IMR-90 (cell line): ENCODE measurements around the gene FNDC3B. TPM values are rescaled to one million over a fixed set of nuclear protein-coding genes. Genes with fewer than 3 reads are reported as not detected.

Experiments used
- ATAC-seq: fragments of 200-7000 bp; cut with Tn5 transposase; 2 replicates; pipeline ENCODE4 v1.9.1; 2020; ENCODE audit warnings: low read depth, mild to moderate bottlenecking, moderate library complexity
- BruUV-seq: library from RNA; stranded (reverse); fragments of 400-500 nt; replicated peaks from 2 replicates; lab custom pipeline; 2021; lab: Mats Ljungman, UMichigan
- CTCF ChIA-PET: fragments of 300-600 bp; formaldehyde crosslinking; extraction: SDS; loops from one replicate; lab custom pipeline; 2021; ENCODE audit warnings: antibody characterized with exemption; lab: Yijun Ruan, JAX
- POLR2A ChIA-PET: fragments of 300-600 bp; sonication (Branson Sonifier 250); formaldehyde crosslinking; loops from one replicate; lab custom pipeline; 2022; ENCODE audit warnings: antibody characterized with exemption; ENCODE audit not compliant: unreplicated experiment; lab: Charles Lee
- DNase-seq: peaks from one replicate; pipeline ENCODE4 v3.0.0; 2013
- H2AFZ ChIP-seq: replicated peaks from 2 replicates; pipeline ENCODE3; 2013; ENCODE audit warnings: low read length, mild to moderate bottlenecking; ENCODE audit not compliant: poor library complexity
- H2AK5ac ChIP-seq: 2 replicates; pipeline ENCODE4 v1.6.1; 2013; ENCODE audit warnings: low read depth, low read length, inconsistent platforms
- H2AK9ac ChIP-seq: replicated peaks from 2 replicates; pipeline ENCODE3; 2013; ENCODE audit warnings: mild to moderate bottlenecking, low read depth, low read length, moderate library complexity; ENCODE audit not compliant: poor library complexity
- H2BK120ac ChIP-seq: 2 replicates; pipeline ENCODE4 v1.6.1; 2013; ENCODE audit warnings: low read depth, low read length, inconsistent platforms
- H2BK15ac ChIP-seq: 3 replicates; pipeline ENCODE4 v1.6.1; 2013; ENCODE audit warnings: low read depth, low read length, inconsistent platforms
- H2BK20ac ChIP-seq: 2 replicates; pipeline ENCODE4 v1.6.1; 2013; ENCODE audit warnings: low read depth, mild to moderate bottlenecking, inconsistent platforms, low read length, moderate library complexity
- H2BK5ac ChIP-seq: 2 replicates; pipeline ENCODE4 v1.6.1; 2013; ENCODE audit warnings: mild to moderate bottlenecking, low read depth, low read length, inconsistent platforms; ENCODE audit not compliant: poor library complexity, severe bottlenecking
- H3K14ac ChIP-seq: replicated peaks from 2 replicates; pipeline ENCODE4 v1.6.1; 2013; ENCODE audit warnings: low read depth, low read length, inconsistent platforms
- H3K18ac ChIP-seq: 2 replicates; pipeline ENCODE4 v1.6.1; 2013; ENCODE audit warnings: low read depth, low read length, control low read depth
- H3K23ac ChIP-seq: 2 replicates; pipeline ENCODE4 v1.6.1; 2013; ENCODE audit warnings: low read depth, low read length, inconsistent platforms
- H3K27ac ChIP-seq: 2 replicates; pipeline ENCODE4 v1.5.1; 2013; ENCODE audit warnings: mild to moderate bottlenecking, control low read depth, low read length; ENCODE audit not compliant: insufficient read depth
- H3K27me3 ChIP-seq: 2 replicates; pipeline ENCODE4 v1.6.1; 2013; ENCODE audit warnings: low read length; ENCODE audit not compliant: control insufficient read depth, insufficient read depth
- H3K36me3 ChIP-seq: 2 replicates; pipeline ENCODE4 v1.6.1; 2013; ENCODE audit warnings: low read length, mixed read lengths; ENCODE audit not compliant: control insufficient read depth, insufficient read depth
- H3K4ac ChIP-seq: 2 replicates; pipeline ENCODE4 v1.6.1; 2013; ENCODE audit warnings: low read depth, low read length, inconsistent platforms
- H3K4me1 ChIP-seq: 2 replicates; pipeline ENCODE4 v1.6.1; 2013; ENCODE audit warnings: low read length, mixed read lengths; ENCODE audit not compliant: control insufficient read depth, insufficient read depth
- H3K4me2 ChIP-seq: 2 replicates; pipeline ENCODE4 v1.6.1; 2013; ENCODE audit warnings: low read depth, mild to moderate bottlenecking, control low read depth, low read length, moderate library complexity
- H3K4me3 ChIP-seq: 2 replicates; pipeline ENCODE4 v1.5.1; 2013; ENCODE audit warnings: low read depth, mild to moderate bottlenecking, control low read depth, low read length, moderate library complexity; ENCODE audit not compliant: insufficient read depth
- H3K56ac ChIP-seq: 2 replicates; pipeline ENCODE4 v1.6.1; 2013; ENCODE audit warnings: low read length, inconsistent platforms; ENCODE audit not compliant: insufficient read depth; ENCODE audit errors: extremely low read depth
- H3K79me1 ChIP-seq, 2 experiments: 2 replicates each; pipeline ENCODE4 v1.6.1; 2013; ENCODE audit warnings: low read length in 2 of 2, inconsistent platforms in 1 of 2, low read depth in 1 of 2
- H3K9ac ChIP-seq: 2 replicates; pipeline ENCODE4 v1.6.1; 2013; ENCODE audit warnings: low read depth, low read length, control low read depth
- H3K9me1 ChIP-seq: 2 replicates; pipeline ENCODE4 v1.6.1; 2013; ENCODE audit warnings: low read length, inconsistent platforms; ENCODE audit not compliant: insufficient read depth
- H3K9me3 ChIP-seq: 2 replicates; pipeline ENCODE4 v1.6.1; 2013; ENCODE audit warnings: low read length; ENCODE audit not compliant: control insufficient read depth, insufficient read depth
- H4K20me1 ChIP-seq: 2 replicates; pipeline ENCODE4 v1.6.1; 2013; ENCODE audit warnings: low read length, inconsistent platforms; ENCODE audit not compliant: insufficient read depth
- H4K5ac ChIP-seq: 2 replicates; pipeline ENCODE4 v1.6.1; 2013; ENCODE audit warnings: mild to moderate bottlenecking, low read depth, low read length, control low read depth
- H4K8ac ChIP-seq, 2 experiments: 2 replicates each; pipeline ENCODE4 v1.6.1; 2013; ENCODE audit warnings: low read depth in 2 of 2, low read length in 2 of 2, control low read depth in 1 of 2, inconsistent platforms in 1 of 2
- H4K91ac ChIP-seq: 2 replicates; pipeline ENCODE4 v1.6.1; 2013; ENCODE audit warnings: low read depth, low read length, inconsistent platforms; ENCODE audit not compliant: insufficient read depth
- CEBPB ChIP-seq: IDR thresholded peaks from 2 replicates; pipeline ENCODE4 v1.6.1; 2012; ENCODE audit warnings: low read depth, low read length, improper control_type of control experiment
- RAD21 ChIP-seq: IDR thresholded peaks from 2 replicates; pipeline ENCODE4 v1.6.1; 2012; ENCODE audit warnings: low read length, improper control_type of control experiment
- RFX5 ChIP-seq: IDR thresholded peaks from 2 replicates; pipeline ENCODE4 v1.8.0; 2012; ENCODE audit warnings: low read depth, mild to moderate bottlenecking, low read length, moderate library complexity
- WGBS, 2 experiments: methylation state at CpG; one replicate each; pipeline versions ENCODE4 v1.1.5 to v1.1.7; 2013; ENCODE audit warnings: missing lambda C conversion rate in 2 of 2; ENCODE audit not compliant: insufficient read length in 1 of 2; ENCODE audit errors: extremely low coverage in 2 of 2; 5-methylcytosine and 5-hydroxymethylcytosine counted together
- dilution Hi-C: fragments of 300-500 bp; cut with HindIII; formaldehyde crosslinking; loops from one replicate; pipeline ENCODE4 v1.14.3; 2018; ENCODE audit warnings: low sequenced_read_pairs; ENCODE audit not compliant: unreplicated experiment
- in situ Hi-C: fragments of 300-500 bp; cut with MboI; formaldehyde crosslinking; loops from 3 replicates; pipeline ENCODE4 v1.14.3; 2019; ENCODE audit warnings: low sequenced_read_pairs, inconsistent platforms, mixed read lengths
- intact Hi-C: fragments of 100-400 bp; cut with micrococcal nuclease; formaldehyde crosslinking; loops from 2 replicates; pipeline ENCODE4 v1.10.0; 2022
- polyA plus RNA-seq, 3 experiments: library from polyadenylated mRNA; depleted of rRNA; stranded (reverse); fragments of >200 nt; gene quantifications; 2 replicates each; pipeline ENCODE4 v1.2.3, GENCODE V29; 2012; ENCODE audit warnings: low replicate concordance in 1 of 3
- total RNA-seq: library from RNA; depleted of rRNA; stranded (reverse); fragments of >200 nt; gene quantifications from 2 replicates; pipeline ENCODE4 v1.2.3, GENCODE V29; 2012

FNDC3B gene
- total and polyA plus RNA-seq, 2 of the 4 experiments (the other 2 are of a cell fraction), result 23.9 to 150 TPM

- DNase-seq, result no peak
- H3K4me1 ChIP-seq, result peaks cover 29% of the 10 kb centered on the region
- no peak overlapping the region for H3K4me3 ChIP-seq
- no peak overlapping the region for H2AFZ ChIP-seq
- H3K23ac ChIP-seq, result no peak overlapping the region
- ChIA-PET POLR2A (no interaction called here), CTCF (interaction anchor here (0.6 kb wide), 2 partner anchors 49 to 505 kb away, joined by 3 to 6 read pairs; no protein-coding TSS in a partner anchor)
- H3K56ac ChIP-seq, result no peak overlapping the region
- H2AK9ac ChIP-seq, result peak overlapping the region; percentile 39
- H2BK20ac ChIP-seq, result no peak overlapping the region; the same call in 1 of the 2 replicates
- H4K8ac ChIP-seq, result no peak overlapping the region
- H3K9me3 ChIP-seq, result no peaks in the 10 kb centered on the region
- no peak overlapping the region for H3K9ac ChIP-seq
- BruUV-seq, result no TSS peak
- dilution Hi-C loops (no loop called here), in situ Hi-C loops (no loop called here), intact Hi-C loops (no loop called here)
- peaks cover 31% of the 10 kb centered on the region for H3K9me1 ChIP-seq
- H3K79me1 ChIP-seq, result peaks cover 37 to 96% of the 10 kb centered on the region in 2 experiments
- ATAC-seq, result no peak
- no peak overlapping the region for H2BK15ac ChIP-seq
- H3K27ac ChIP-seq, result no peak overlapping the region
- no peak overlapping the region for H3K4ac ChIP-seq
- H3K36me3 ChIP-seq, result 0 out of 2 replicates have a peak, but pooled peaks cover 1% of the 10 kb centered on the region
- no peaks in the 10 kb centered on the region for H3K27me3 ChIP-seq
- no peak overlapping the region for H4K91ac ChIP-seq
- no peak overlapping the region for H2AK5ac ChIP-seq
- H4K5ac ChIP-seq, result no peak overlapping the region
- no peak for TF ChIP-seq RFX5
- no peak for TF ChIP-seq CEBPB
- TF ChIP-seq RAD21, result no peak
- H4K20me1 ChIP-seq, result peaks cover 92% of the 10 kb centered on the region
- no peak overlapping the region for H2BK5ac ChIP-seq
- no peak overlapping the region for H3K14ac ChIP-seq
- H3K4me2 ChIP-seq, result no peak overlapping the region
- no peak overlapping the region for H3K18ac ChIP-seq
- no peak overlapping the region for H2BK120ac ChIP-seq
- WGBS, 2 experiments, result no CpG with 5 or more reads among the region's 2 CpGs
Measured at GRCh38 chr3:172177803-172178316, 138.5 kb downstream of the FNDC3B start.
